BE2C (cell line): ENCODE measurements around the gene CTSH. TPM values are rescaled to one million over a fixed set of nuclear protein-coding genes. Genes with fewer than 3 reads are reported as not detected.
A peak's percentile ranks its signal among the peaks of the same experiment; 100 is the strongest.

Experiments used
- DNase-seq: peaks from one replicate; pipeline ENCODE4 v3.0.0-alpha.2; 2020
- H3K27me3 ChIP-seq: fragments of 250-450 bp; sonication (Bioruptor Pico); 2 replicates; pipeline ENCODE4 v1.5.1; 2020; ENCODE audit warnings: mild to moderate bottlenecking
- H3K36me3 ChIP-seq: fragments of 250-450 bp; sonication (Bioruptor Pico); 2 replicates; pipeline ENCODE4 v1.5.1; 2020; ENCODE audit warnings: mild to moderate bottlenecking
- H3K4me1 ChIP-seq: fragments of 250-450 bp; sonication (Bioruptor Pico); 2 replicates; pipeline ENCODE4 v1.5.1; 2020
- H3K4me3 ChIP-seq: 2 replicates; pipeline ENCODE4 v1.5.1; 2011; ENCODE audit warnings: low read depth, low read length
- H3K9me3 ChIP-seq: fragments of 250-450 bp; sonication (Bioruptor Pico); 2 replicates; pipeline ENCODE4 v1.5.1; 2020
- CTCF ChIP-seq: IDR thresholded peaks from 2 replicates; pipeline ENCODE4 v1.5.1; 2012; ENCODE audit warnings: mild to moderate bottlenecking, low read depth, low read length
- polyA plus RNA-seq: library from polyadenylated mRNA; unstranded; fragments of >200 nt; gene quantifications from one replicate; pipeline ENCODE4 v1.2.1, GENCODE V29; 2012; ENCODE audit warnings: low read depth, missing spikeins; ENCODE audit not compliant: insufficient read length, insufficient read depth

CTSH gene, protein sequence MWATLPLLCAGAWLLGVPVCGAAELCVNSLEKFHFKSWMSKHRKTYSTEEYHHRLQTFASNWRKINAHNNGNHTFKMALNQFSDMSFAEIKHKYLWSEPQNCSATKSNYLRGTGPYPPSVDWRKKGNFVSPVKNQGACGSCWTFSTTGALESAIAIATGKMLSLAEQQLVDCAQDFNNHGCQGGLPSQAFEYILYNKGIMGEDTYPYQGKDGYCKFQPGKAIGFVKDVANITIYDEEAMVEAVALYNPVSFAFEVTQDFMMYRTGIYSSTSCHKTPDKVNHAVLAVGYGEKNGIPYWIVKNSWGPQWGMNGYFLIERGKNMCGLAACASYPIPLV
- polyA plus RNA-seq, result 5.9 TPM

- H3K9me3 ChIP-seq, result no peaks in the 10 kb centered on the region
- H3K36me3 ChIP-seq, result no peaks in the 10 kb centered on the region
- no peaks in the 10 kb centered on the region for H3K4me1 ChIP-seq
- H3K4me3 ChIP-seq, result peak within 1 kb of the TSS; percentile 56
- H3K27me3 ChIP-seq, result peaks cover 7% of the 10 kb centered on the region
- peak; percentile 86 for DNase-seq
- TF ChIP-seq CTCF, result no peak
Measured at GRCh38 chr15:78944669-78945407, at the start of gene CTSH. Gene CTSH (minus strand): TSS chr15:78945046. CDS start chr15:78944981, 65 bp downstream.

GRCh38 chr15:78993931-78994530 lies 49.2 kb upstream of the CTSH start:
- DNase-seq, result no peak
- no peak for TF ChIP-seq CTCF
- peaks cover 7% of the 10 kb centered on the region for H3K4me1 ChIP-seq
- no peaks in the 10 kb centered on the region for H3K27me3 ChIP-seq
- H3K9me3 ChIP-seq, result no peaks in the 10 kb centered on the region
- no peak overlapping the region for H3K4me3 ChIP-seq
- no peaks in the 10 kb centered on the region for H3K36me3 ChIP-seq

- no peak for DNase-seq
- Histone ChIP-seq H3K4me3 (no peak overlapping the region), H3K9me3 (no peaks in the 10 kb centered on the region), H3K27me3 (no peaks in the 10 kb centered on the region), H3K4me1 (peaks cover 7% of the 10 kb centered on the region), H3K36me3 (no peaks in the 10 kb centered on the region)
- no peak for TF ChIP-seq CTCF
Measured at GRCh38 chr15:78993257-78993930, 48.5 kb upstream of the CTSH start.

GRCh38 chr15:78992416-78993256 lies 47.8 kb upstream of the CTSH start:
- Histone ChIP-seq H3K27me3 (no peaks in the 10 kb centered on the region), H3K9me3 (no peaks in the 10 kb centered on the region), H3K4me1 (peaks cover 7% of the 10 kb centered on the region), H3K4me3 (no peak overlapping the region), H3K36me3 (no peaks in the 10 kb centered on the region)
- peak; percentile 43 for DNase-seq
- no peak for TF ChIP-seq CTCF

- H3K4me1 ChIP-seq, result peaks cover 7% of the 10 kb centered on the region
- H3K9me3 ChIP-seq, result no peaks in the 10 kb centered on the region
- no peak for DNase-seq
- H3K36me3 ChIP-seq, result no peaks in the 10 kb centered on the region
- no peak overlapping the region for H3K4me3 ChIP-seq
- no peak for TF ChIP-seq CTCF
- no peaks in the 10 kb centered on the region for H3K27me3 ChIP-seq
Measured at GRCh38 chr15:78991879-78992278, 47.0 kb upstream of the CTSH start.
